Neural cell (in vitro differentiated cells): ENCODE measurements around the gene RMDN2.
"Not testable (repeated sequence)": the region's sequence is repeated elsewhere in the genome, so short reads cannot be mapped to it uniquely, and the experiment has no call there.

Source experiments
- CTCF ChIP-seq: fragments of 450-650 bp; IDR thresholded peaks from 2 replicates; pipeline ENCODE4 v1.5.1; 2014; ENCODE audit warnings: antibody characterized with exemption, mild to moderate bottlenecking, moderate library complexity; ENCODE audit not compliant: poor library complexity, severe bottlenecking
- EZH2 ChIP-seq: fragments of 200-600, 300-800 bp; shearing (Covaris generic), sonication (generic); IDR thresholded peaks from 2 replicates; pipeline ENCODE4 v1.6.1; 2014; ENCODE audit warnings: antibody characterized with exemption, low read length, borderline replicate concordance, mild to moderate bottlenecking; ENCODE audit not compliant: insufficient read depth, poor library complexity, severe bottlenecking
- MXI1 ChIP-seq: fragments of 450-650 bp; conservative IDR thresholded peaks from 2 replicates; pipeline ENCODE4 v1.6.1; 2014; ENCODE audit warnings: antibody characterized with exemption, mild to moderate bottlenecking; ENCODE audit not compliant: poor library complexity, severe bottlenecking
- POLR2AphosphoS5 ChIP-seq: IDR thresholded peaks from 2 replicates; pipeline ENCODE4 v1.6.1; 2012
- RAD21 ChIP-seq: fragments of 450-650 bp; conservative IDR thresholded peaks from 2 replicates; pipeline ENCODE4 v1.6.1; 2014; ENCODE audit warnings: antibody characterized with exemption, mild to moderate bottlenecking, moderate library complexity

GRCh38 chr2:37941267-37941666, 16.2 kb downstream of the RMDN2 start:
- TF ChIP-seq CTCF, EZH2, POLR2AphosphoS5, RAD21, MXI1: not testable (repeated sequence)
